ENCODE measurements around the gene SMIM20.
"Not testable (repeated sequence)": the region's sequence is repeated elsewhere in the genome, so short reads cannot be mapped to it uniquely, and the experiment has no call there.

The SMIM20 gene
- 11.8 to 12.2 reads per million in 2 donors for total RNA-seq

GRCh38 chr4:25913851-25914669 lies at the start of gene SMIM20:
Gene SMIM20 (plus strand): TSS chr4:25914220. CDS start chr4:25914314, 94 bp downstream.
- peak; percentile 91 for DNase-seq

DNA sequence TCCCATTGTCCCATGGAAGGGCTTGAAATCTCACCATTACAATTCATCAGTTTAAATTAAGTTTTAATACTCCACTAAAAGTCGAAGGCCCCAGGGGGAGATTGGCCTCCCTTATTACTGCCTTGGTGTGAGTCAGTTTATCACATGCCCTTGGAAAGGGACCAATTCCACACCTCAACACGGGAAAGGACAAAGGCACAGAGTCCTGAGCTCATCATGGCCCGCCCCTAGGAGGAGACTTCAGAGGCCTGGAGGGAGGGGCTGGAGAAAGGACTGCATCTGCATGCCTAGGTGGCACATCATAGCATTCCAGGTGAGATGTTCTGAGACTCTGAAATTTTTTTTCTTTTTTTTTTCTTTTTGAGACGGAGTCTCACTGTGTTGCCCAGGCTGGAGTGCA lies 48.4 kb upstream of the SMIM20 start:
- DNase-seq, result no peak

- DNase-seq, result not testable (repeated sequence)
Measured at GRCh38 chr4:25866401-25866800, 47.6 kb upstream of the SMIM20 start.

DNA sequence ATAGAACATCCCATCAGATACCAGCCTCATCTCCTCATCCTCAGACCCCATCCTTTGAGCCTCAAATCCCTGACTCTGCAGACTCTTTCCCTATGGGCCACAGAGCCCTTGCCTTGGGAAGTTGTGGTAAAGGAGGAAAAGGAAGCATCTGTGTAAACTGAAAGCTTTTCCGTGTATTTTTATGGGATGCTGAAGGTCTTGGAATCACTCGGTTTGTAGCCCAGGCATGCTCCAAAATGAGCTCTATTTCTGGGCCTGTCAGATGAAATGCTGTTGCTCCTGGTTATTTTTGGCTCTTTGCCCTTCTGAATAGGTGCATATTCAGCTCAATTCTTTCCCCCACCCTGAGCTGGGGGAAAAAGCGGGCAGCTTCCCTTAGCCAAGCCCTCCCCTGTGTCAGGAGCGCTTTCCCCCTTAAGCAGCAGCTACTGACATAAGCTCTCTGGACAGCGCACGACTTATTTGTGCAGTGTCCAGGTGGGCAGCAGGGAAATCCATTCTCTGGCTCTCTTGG lies 46.2 kb upstream of the SMIM20 start:
- DNase-seq, result no peak

- no peak for DNase-seq
Measured at GRCh38 chr4:25870081-25870480, 43.9 kb upstream of the SMIM20 start.

DNA sequence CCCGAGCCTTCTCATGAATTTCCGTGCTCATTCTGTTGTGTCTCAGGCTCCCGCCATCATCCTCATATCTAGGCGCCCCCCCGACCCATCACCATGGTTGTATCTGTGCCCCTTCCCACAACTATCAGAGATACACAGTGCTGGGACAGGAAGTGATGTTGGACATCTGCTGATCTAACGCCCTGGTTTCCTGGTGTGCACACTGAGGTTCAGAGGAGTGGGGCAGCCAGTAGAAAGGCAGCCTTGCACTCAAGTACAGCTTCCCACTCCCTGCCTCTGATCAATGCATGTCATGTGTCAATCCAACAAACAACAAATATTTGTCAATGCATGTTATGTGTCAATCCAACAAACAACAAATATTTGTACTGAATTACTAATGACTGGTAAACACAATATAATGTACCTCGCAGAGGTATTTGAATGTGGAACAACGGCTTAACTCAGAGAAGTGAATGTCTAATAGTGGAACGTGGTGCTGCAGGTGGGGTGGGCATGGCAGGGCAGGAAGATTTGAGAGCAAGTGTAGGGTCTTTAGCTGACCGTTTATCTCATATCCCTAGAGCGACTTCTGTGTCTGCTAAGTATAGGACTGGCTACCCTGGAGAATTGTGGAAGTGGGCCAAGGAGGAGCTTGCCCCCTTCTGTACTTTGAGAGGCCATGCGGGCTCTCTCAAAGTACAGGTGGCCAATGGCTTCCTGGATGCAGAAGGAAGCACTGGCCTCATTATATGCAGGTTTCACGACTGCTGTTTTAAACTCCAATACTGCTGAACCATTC lies 41.0 kb upstream of the SMIM20 start:
- no peak for DNase-seq

- no peak for DNase-seq
Measured at GRCh38 chr4:25873632-25874129, 40.3 kb upstream of the SMIM20 start.

DNA sequence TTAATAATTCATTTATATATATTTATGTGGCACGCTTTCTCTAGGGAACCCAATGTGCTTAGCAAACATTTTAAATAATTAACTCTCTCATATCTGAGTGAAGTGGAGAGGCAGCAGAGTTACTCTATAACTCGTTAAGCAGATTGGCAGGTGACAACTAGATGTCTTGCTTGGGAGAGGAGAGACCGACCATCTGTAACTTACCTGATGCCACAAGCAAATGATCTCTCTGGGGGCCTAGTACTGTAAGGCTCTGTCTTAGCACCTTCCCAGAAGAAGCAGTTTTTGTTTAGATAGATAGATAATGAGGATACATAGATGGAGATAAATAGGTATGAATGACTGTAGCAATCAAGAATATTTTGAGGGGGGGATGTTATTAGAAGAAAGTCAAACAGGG lies 39.4 kb upstream of the SMIM20 start:
- DNase-seq, result no peak

DNA sequence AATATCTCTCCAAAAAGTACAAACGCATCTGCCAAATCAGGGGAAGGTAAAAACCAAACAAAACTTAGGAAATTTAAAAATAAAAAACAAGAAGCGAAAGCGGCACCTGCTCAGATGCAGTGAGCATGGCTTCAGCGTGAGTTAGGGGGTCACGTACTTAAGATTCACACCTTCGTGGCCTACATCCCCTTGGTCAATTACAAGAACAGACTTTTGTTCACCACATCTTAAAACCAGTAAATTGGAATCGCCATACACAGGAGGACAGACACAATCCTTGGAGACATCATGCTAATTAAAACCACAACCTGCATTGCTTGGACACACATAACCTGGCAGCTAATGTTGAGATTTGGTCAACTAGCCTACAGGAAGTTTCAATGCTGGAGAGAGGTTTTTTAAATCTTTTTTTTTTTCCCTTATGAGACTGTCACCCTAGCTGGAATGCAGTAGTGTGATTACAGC lies 38.7 kb upstream of the SMIM20 start:
- DNase-seq, result no peak

- DNase-seq, result no peak
Measured at GRCh38 chr4:25878676-25879075, 35.3 kb upstream of the SMIM20 start.

- no peak for DNase-seq
Measured at GRCh38 chr4:25879091-25879584, 34.9 kb upstream of the SMIM20 start.

DNA sequence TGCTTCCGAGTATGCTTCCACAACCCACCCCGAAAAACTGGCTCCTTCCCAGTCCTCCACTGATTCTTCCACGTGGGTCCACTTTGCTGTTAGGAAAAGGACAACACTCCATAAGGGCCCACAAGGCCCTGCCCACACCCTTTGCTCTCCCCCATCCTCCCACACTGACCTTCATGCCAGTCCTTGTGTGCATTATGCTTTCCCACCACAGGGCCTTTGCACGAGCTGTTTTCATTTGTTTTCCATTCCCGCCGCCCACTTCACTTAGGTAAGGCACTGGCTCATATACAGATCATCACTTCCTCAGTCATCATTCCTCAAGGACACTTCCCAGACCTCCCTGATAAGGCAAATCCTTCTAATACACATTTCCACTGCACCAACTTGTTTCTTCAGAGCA lies 34.4 kb upstream of the SMIM20 start:
- no peak for DNase-seq

- no peak for DNase-seq
Measured at GRCh38 chr4:25879991-25880651, 33.9 kb upstream of the SMIM20 start.

GRCh38 chr4:25881193-25881592 lies 32.8 kb upstream of the SMIM20 start:
- DNase-seq, result no peak

DNA sequence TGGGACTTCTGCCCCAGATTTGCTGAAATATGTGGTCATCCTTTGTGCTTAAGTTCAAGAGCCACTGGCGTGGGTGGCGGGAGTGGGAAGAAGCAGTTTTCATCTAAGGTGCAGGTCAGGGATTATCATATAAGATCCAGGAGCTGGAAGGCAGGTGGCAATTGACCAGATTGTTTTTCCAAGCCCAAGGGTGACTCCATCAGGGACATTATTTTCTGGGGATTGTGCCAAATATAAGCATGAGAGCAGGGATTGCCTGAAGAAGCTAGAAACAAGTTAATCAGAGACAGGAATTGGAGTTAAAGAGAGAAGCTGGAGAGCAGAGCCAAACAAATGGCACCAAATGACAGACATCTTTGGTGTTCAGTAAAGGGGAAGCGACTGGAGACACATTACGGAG lies 31.8 kb upstream of the SMIM20 start:
- no peak for DNase-seq

DNA sequence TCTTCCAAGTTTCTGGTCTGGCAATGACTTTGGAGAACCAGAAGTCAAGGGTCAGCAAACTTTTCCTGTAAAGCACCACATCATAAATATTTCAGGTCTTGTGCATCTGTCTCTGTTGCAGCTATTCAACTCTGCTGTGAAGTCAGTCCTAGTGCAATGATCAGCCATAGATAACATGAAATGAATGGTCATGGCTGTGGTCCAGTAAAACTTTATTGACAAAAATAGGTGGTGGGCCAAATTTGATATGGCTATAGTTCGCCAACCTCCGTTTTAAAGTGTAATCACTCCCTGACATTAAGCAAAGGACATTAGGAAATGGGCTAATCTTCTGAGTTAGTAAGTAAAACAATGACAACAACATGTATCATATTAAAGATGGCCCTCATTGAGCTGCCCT lies 30.5 kb upstream of the SMIM20 start:
- no peak for DNase-seq

GRCh38 chr4:25884031-25884782 lies 29.8 kb upstream of the SMIM20 start:
- DNase-seq, result no peak

- DNase-seq, result no peak
Measured at GRCh38 chr4:25888781-25889180, 25.2 kb upstream of the SMIM20 start.

DNA sequence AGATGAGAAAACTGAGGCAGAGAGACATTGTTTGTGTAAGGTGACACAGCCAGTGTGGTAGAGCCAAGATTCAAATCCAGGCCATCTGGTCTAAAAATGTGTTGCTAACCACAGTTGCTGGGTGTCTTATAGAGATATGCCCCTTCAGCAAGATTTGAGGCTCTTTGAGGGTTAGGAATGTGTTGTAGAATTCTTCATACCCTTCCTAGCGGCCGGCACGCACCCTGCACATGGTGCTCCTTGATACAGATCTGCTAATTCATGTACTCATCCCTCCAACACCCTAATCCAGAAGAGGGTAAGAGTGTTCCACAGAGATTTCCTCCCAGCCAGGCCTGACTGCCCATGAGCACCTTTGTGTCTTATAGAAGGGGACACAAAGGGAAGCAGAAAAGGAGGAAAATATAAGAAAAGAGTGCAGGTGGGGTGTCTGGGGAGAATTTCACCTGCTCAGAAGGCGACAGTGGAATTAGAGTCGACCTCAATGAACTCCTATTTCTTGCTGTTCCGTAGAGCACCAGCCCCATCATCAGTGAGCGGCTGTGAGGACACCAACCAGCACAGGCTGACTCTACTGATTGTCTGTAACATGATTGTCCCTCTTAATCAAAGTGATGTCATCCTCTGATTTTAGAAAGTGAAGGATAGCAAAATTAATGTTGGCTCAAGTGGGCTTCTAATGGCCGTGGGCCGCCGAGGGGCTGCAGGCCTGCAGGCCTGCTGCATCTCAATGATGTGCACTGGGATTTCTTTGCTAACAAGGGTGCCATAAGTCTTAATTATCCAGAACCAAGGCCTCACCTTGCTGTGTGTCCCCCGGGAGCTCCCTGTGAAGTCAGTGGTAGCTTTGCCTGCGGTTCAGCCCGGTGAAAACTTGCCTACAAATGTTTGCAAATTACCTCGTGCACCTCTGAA lies 24.2 kb upstream of the SMIM20 start:
- no peak for DNase-seq

DNA sequence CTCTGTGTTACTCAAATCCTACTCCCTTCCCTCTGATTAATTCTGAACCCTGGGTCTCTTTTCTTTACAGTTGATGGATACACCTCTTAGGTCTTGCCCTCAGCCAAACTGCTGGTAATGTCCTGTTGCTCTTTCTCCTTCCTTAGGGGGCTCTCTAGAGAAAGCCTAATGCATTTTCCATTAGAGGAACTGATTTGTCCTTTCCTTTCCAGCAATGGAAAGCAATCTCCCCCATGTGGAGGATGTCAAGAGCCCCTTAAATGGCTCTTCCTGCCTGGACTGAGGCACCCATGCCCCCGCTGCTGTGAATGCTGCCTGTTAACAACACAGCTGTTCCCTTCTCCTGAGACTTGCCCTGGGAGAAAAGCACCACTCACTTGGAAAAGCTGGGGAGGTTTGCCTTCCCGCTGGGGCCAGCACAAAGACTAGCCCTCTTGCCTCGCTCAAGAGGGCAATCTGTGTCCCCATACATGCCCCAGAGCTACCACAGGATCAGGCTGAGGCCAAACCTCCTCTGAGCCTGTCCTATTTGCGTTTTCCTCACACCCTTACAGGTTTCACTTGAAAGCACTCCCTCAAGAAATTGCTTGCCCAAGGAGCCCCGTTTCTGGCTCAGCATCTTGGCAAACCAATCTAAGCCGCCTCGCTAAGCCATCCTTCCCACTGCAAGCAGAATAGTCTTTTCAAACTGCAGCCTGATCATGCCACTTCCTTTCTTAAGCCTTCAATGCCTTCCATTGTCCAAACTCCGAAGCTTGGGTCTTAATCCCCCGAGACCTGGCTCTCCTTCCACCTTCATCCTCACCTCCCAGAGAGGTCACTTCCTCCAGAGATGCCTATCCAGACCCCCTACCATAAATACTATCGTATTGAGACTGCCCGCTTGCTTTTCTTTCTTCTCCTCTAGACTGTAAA lies 23.2 kb upstream of the SMIM20 start:
- no peak for DNase-seq
